HPDE6-E6E7 (cell line): ENCODE data around the gene RASSF3.

ENCODE experiments used
- DNase-seq: peaks from one replicate; pipeline ENCODE4 v3.0.0; 2011; ENCODE audit warnings: missing footprints; ENCODE audit errors: extremely low spot score

RASSF3 gene

DNA sequence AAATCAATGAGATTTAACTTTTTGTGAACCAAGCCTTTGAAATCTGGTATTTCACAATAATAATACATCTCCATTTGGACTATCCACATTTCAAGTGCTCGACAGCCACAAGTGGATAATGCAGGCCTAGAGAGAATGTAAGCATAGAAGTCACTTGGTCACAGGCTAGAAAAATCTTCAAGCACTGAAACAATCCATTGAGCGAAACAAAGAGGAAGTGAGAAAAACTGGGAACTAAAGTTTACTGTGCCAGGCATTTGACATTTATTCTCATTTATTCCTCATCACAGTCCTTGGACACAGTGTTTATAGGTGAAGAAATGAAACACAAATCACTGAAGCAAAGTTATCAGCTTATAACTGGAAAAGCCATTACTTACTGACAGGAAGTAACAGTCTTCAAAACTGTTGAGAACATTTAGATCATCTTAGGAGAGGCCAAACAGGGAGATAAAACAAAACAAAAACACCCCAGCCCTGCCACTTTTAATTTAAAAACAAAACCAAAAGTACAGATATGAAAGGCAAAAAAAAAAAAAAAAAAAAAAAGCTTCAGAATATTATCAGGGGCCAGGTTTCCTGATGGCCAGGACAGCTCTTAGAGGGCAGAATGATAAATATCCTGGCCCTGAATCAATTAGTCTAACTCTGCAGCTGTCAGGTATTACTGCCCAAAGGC, 119.8 kb downstream of the RASSF3 start:
- DNase-seq = no peak

DNA sequence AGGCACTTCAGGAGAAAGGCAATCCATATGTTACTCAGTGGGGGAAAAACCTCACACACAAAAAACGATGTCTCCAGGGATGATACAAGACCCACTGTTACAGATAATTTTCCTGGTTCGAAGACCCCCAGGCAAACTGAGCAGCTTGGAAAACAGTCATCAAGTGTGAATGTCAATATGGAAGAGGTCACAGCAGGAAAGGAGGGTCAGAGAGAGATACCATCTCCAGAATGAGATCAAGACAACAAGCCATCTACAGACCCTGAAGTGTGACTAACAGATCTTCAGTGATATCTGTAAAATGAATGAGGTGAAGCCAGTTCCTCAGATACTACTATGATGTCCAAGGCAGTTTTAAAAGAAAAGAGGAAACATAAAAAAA, 120.3 kb downstream of the RASSF3 start:
- no peak for DNase-seq

DNA sequence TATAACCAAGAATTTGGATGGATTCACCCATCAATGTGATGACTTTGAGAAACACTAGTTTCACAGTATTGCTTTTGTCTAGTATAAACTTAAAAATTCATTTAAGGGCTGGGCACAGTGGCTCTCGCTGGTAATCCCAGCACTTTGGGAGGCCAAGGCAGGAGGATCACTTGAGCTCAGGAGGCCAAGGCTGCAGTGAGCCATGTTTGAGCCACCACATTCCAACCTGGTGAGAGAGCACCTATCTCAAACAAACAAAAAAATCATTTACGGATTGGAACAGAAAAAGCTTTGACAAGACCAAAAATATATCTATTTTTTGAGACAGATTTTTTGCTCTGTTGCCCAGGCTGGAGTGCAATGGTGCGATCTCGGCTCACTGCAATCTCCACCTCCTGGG, 121.4 kb downstream of the RASSF3 start:
- no peak for DNase-seq

DNA sequence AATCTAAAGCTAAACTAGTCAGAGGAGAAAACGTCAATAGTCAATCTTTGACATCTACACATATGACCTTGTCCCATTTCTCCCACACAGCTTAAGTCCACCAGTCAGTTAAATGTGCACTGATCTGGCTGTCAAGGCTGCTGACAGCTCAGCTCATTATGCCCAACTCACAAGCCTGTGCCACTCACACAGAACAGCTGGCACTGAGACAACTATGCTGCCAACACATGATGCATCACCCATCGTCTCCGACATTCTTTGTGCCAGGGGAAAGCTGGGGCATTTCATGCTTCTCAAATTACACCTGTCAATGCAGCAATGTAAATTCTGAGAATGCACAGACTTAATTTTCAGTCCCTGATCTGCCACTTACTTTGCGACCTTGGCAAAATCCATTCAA, 123.6 kb downstream of the RASSF3 start:
- DNase-seq = peak; percentile 76

DNA sequence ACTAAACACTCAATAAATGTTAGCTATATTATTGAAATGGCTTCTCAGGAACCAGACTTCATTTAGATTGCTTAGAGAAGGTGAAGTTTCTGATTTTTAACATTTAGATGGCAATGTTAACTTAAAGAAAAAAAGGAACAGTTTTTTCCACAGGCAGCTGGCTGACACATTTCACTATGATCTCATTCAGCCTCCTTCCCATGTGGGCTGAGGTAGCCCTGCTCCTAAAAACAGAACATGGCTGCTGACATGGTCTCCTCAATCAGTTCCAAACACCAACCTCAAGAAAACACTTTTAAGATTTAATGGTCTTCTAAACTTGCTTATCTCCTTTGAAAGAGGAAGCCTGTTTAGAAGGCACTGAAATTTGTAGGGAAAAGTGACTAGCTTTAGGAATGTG, 125.1 kb downstream of the RASSF3 start:
- no peak for DNase-seq

DNA sequence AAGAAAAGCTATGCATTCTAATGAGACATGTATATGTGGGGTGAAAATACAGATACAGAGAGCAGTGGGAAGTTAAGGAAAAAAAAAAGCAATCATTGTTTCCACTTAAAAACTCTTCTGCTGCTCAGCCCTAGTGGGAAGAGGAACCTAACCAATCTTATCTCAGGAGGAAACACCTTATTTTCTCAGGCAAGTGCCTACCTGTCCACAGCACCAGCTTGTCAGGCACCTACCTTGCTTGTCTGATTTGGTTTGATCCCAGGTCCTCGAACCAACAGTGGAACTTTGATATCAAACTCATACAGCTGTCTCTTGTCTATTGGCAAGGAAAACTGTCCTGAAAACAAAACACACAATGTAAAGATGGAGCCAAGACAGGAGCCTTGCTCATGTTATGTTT, 126.5 kb downstream of the RASSF3 start:
- DNase-seq = peak; percentile 46

DNA sequence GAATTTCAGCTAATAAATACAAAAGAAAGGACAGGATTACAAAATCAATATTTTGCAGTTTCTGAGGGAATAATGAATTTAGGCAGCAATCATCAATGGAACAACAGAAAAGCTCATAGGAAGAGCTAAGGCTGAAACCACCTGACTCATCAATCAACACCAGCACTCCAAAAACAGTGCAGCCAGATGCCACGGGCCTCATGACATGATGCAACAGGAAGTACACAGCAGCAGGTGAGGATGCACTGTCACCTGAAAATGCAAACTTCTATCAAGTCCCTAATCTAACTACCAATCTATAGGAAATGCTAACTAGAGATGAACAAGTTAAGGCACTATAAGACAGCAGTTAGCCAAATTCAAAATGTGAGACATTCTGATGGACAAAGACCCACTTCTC, 127.2 kb downstream of the RASSF3 start:
- DNase-seq = peak; percentile 37

DNA sequence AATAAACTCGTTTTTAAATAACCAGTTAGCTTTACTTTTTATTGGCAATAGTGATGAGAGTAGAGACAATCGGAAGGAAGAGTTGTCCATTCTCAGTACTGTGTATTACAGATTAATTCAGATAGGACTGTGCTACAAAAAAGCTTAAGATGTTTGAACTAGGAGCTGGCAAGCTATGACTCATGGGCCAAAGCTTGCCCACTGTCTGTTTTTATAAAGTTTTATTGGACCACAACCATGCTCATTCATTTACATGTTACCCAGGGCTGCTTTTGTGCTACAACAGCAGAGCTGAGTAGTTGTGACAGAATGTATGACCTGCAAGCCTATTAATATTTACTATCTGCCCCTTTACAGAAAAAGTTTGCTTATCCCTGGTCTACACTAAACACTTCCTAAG, 129.5 kb downstream of the RASSF3 start:
- no peak for DNase-seq

DNA sequence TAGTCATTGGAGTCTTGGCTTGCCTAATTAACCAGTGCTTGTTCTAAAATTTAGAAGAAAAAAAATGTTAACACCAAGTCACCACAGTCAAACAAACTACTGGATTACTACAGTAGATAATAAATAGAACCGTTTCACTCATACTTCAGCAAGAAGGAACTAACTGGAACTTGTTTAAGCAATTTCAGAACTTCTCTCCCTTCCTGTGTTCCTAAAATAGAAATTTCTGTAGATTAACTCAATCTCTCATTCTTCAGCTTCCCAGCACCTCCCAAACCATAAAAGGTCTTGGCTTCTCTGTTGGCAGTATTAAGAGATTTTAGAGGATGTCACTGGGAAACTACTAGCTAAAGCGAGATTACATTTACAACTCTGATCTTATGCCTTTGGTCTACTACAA, 130.4 kb downstream of the RASSF3 start:
- no peak for DNase-seq

DNA sequence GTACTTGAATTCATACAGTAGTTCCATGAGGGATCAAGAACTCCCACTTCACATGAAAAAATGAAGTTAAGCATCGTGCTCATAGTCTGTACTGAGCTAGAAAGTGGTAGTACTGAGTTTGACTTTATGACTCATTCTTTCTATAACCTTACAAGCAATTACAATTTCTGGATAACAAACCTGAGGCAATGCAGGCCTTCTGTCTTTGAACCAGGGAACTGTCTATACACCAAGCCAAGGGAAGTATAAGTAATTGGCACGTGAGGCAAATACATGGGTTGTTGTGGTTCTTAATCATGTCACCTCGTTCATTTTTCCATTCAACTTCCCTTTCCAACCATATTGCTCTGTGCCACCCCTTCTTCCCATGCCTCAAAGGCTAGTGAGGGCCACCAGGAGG, 132.1 kb downstream of the RASSF3 start:
- DNase-seq = no peak

DNA sequence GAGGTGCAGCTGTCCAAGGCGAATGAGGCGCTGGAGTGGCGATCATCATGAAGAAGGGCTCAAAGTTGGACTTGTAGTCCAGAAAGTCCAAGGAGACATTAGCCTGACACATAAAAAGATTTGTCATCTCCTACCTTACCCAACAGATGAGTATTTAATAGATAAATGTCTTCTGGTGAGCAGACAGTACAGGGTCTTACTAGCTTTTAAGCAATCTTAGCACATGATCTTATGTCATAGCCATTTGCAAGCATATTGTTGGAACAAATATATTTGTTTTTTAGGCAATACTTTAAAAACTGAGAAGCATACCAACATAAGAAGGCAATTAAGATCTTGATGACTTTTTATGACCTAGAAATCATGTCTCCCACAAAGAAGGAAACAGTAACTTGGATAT, 132.9 kb downstream of the RASSF3 start:
- no peak for DNase-seq

DNA sequence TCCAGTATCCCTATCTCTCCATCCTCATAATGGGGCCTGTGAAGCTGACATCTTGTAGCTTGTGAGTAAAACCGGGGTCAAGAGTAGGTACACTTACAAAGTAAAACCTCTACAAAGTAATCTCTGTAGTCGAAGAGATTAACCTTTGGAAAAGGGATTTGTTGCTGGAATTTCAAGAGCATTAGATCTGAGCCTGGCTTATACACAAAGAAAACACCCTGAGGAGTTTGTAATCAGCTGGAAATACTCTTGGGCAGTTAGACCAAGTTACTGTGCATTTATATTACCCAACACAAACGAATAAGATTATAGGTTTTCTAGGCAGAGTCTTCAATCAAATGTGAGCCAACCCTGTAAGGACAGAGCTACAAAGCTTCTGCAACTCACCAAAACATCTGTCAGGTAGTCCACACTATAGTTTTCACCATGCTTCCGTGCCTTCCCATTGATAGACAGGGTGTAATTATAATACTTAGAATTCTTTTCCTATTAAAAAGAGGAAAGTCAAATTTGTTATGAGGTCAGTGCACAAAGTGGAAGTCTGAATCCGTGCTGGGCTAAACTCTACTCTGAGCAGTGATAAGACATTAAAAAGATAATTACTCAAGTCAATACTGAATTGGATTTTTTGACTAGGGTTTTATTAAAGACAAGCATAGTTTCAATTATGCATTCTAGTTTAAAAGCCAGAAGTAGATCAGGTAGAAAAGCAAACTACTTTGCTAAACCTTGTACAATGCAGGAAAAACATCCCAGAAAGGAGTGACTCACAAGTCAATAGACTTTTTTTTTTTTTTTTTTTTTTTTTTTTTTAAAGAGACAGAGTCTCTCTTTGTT, 134.3 kb downstream of the RASSF3 start:
- no peak for DNase-seq

DNA sequence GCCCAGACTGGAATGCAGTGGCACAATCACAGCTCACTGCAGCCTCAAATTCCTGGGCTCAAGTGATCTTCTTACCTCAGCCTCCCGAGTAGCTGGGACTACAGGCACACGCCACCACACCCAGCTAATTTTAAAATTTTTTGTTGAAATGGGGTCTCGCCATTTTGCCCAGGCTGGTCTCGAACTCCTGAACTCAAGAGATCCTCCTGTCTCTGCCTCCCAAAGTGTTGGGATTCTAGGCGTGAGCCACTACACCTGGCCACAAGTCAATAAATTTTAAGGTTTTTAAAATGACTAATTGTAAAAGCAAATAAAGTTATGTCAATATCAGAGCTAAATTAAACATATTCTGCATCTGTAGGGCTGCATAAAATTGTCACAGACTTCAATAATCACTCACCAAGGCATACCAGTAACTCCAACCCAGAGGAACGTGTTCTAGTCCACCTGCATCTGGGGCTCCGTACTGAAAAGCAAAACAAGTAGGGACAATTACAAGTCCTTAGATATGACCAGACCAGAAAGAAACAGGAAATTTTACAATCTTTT, 135.0 kb downstream of the RASSF3 start:
- no peak for DNase-seq

DNA sequence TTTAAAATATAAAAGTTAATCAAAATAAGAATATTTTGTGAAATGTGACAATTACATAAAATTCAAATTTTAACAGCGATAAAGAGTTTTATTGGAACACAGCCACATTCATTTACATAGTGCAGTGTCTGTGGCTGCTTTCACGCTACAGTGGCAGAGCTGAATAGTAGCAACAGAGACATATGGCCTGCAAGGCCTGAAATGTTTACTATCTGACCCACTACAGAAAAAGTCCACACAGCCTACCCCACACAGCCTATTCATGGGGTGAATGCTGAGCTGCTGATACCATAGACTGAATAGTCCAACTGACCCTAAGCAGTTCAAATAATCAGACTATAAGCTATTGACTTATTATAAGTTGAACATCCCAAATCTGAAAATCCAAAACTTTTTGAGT, 135.7 kb downstream of the RASSF3 start:
- DNase-seq = no peak

DNA sequence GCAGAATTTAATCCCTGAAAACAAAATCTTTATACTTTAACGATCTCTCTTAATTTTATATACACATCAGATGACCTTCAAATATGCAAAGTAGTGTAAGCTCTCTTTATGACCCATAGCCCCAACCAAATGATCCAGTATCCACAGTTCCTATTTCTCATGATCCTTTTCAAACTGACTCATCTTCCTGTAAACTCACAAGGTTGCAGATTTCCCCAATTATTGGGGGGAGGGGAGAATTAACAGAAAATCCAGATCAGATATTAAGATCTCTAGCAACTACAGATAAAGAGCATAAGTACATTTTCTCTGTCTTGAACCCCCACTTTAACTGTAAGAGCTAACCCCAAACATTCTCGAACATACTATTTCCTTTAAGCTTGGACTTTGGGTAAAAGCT, 136.4 kb downstream of the RASSF3 start:
- DNase-seq = no peak
